BE2C (cell line): ENCODE data around the gene KCNQ2.
"Not testable (repeated sequence)": the region's sequence is repeated elsewhere in the genome, so short reads cannot be mapped to it uniquely, and the experiment has no call there.

Experiments used
- DNase-seq: peaks from one replicate; pipeline ENCODE4 v3.0.0-alpha.2; 2020
- H3K27me3 ChIP-seq: fragments of 250-450 bp; sonication (Bioruptor Pico); 2 replicates; pipeline ENCODE4 v1.5.1; 2020; ENCODE audit warnings: mild to moderate bottlenecking
- H3K36me3 ChIP-seq: fragments of 250-450 bp; sonication (Bioruptor Pico); 2 replicates; pipeline ENCODE4 v1.5.1; 2020; ENCODE audit warnings: mild to moderate bottlenecking
- H3K4me1 ChIP-seq: fragments of 250-450 bp; sonication (Bioruptor Pico); 2 replicates; pipeline ENCODE4 v1.5.1; 2020
- H3K4me3 ChIP-seq: 2 replicates; pipeline ENCODE4 v1.5.1; 2011; ENCODE audit warnings: low read depth, low read length
- H3K9me3 ChIP-seq: fragments of 250-450 bp; sonication (Bioruptor Pico); 2 replicates; pipeline ENCODE4 v1.5.1; 2020
- CTCF ChIP-seq: IDR thresholded peaks from 2 replicates; pipeline ENCODE4 v1.5.1; 2012; ENCODE audit warnings: mild to moderate bottlenecking, low read depth, low read length

KCNQ2 gene

GRCh38 chr20:63518946-63519667, 46.7 kb upstream of the KCNQ2 start:
- no peak for TF ChIP-seq CTCF
- Histone ChIP-seq H3K36me3 (peaks cover 22% of the 10 kb centered on the region), H3K27me3 (no peaks in the 10 kb centered on the region), H3K4me3 (peak overlapping the region; percentile 73), H3K4me1 (no peaks in the 10 kb centered on the region), H3K9me3 (peaks cover 4% of the 10 kb centered on the region; the same call in 1 of the 2 replicates)
- DNase-seq = no peak

GRCh38 chr20:63518351-63518861, 46.0 kb upstream of the KCNQ2 start:
- DNase-seq = peak; percentile 41
- Histone ChIP-seq H3K9me3 (peaks cover 4% of the 10 kb centered on the region; the same call in 1 of the 2 replicates), H3K4me3 (no peak overlapping the region), H3K4me1 (no peaks in the 10 kb centered on the region), H3K27me3 (no peaks in the 10 kb centered on the region), H3K36me3 (peaks cover 19% of the 10 kb centered on the region)
- TF ChIP-seq CTCF = peak; percentile 26

- Histone ChIP-seq H3K4me1 (no peaks in the 10 kb centered on the region), H3K27me3 (no peaks in the 10 kb centered on the region), H3K9me3 (no peaks in the 10 kb centered on the region), H3K4me3 (no peak overlapping the region), H3K36me3 (peaks cover 14% of the 10 kb centered on the region)
- no peak for DNase-seq
- TF ChIP-seq CTCF = no peak
Measured at GRCh38 chr20:63517376-63518309, 45.2 kb upstream of the KCNQ2 start.

GRCh38 chr20:63514520-63514919, 42.1 kb upstream of the KCNQ2 start:
- not testable (repeated sequence) for H3K27me3 ChIP-seq, DNase-seq, H3K9me3 ChIP-seq, H3K36me3 ChIP-seq, H3K4me3 ChIP-seq, H3K4me1 ChIP-seq

- Histone ChIP-seq H3K27me3 (no peaks in the 10 kb centered on the region), H3K4me1 (no peaks in the 10 kb centered on the region), H3K36me3 (no peaks in the 10 kb centered on the region), H3K4me3 (no peak overlapping the region), H3K9me3 (no peaks in the 10 kb centered on the region)
- no peak for DNase-seq
- no peak for TF ChIP-seq CTCF
Measured at GRCh38 chr20:63513207-63513606, 40.8 kb upstream of the KCNQ2 start.

- no peaks in the 10 kb centered on the region for H3K27me3 ChIP-seq
- no peak overlapping the region for H3K4me3 ChIP-seq
- no peaks in the 10 kb centered on the region for H3K4me1 ChIP-seq
- H3K36me3 ChIP-seq = no peaks in the 10 kb centered on the region
- peaks cover 4% of the 10 kb centered on the region; the same call in 1 of the 2 replicates for H3K9me3 ChIP-seq
- DNase-seq = no peak
- TF ChIP-seq CTCF = no peak
Measured at GRCh38 chr20:63509088-63509564, 36.7 kb upstream of the KCNQ2 start.
